GM23248 (cell line): ENCODE data around the gene KIDINS220. TPM values are rescaled to one million over a fixed set of nuclear protein-coding genes. Genes with fewer than 3 reads are reported as not detected.

Experiments
- DNase-seq: peaks from one replicate; pipeline ENCODE4 v3.0.0-alpha.2; 2015
- H2AFZ ChIP-seq: fragments of 200-600 bp; sonication (generic); 2 replicates; pipeline ENCODE4 v1.6.1; 2016; ENCODE audit warnings: antibody characterized with exemption
- H3F3A ChIP-seq: fragments of 200-600 bp; sonication (generic); 2 replicates; pipeline ENCODE4 v1.6.1; 2016; ENCODE audit warnings: mild to moderate bottlenecking, antibody characterized with exemption, mixed run types; ENCODE audit not compliant: insufficient read depth
- H3K27ac ChIP-seq: fragments of 200-600 bp; sonication (generic); 2 replicates; pipeline ENCODE4 v1.5.1; 2016; ENCODE audit warnings: mild to moderate bottlenecking
- H3K27me3 ChIP-seq: fragments of 200-600 bp; sonication (generic); replicated peaks from 2 replicates; pipeline ENCODE4 v1.6.1; 2016; ENCODE audit warnings: mild to moderate bottlenecking; ENCODE audit not compliant: insufficient read depth
- H3K36me3 ChIP-seq: fragments of 200-600 bp; sonication (generic); 2 replicates; pipeline ENCODE4 v1.6.1; 2016; ENCODE audit warnings: low read depth, mild to moderate bottlenecking
- H3K4me1 ChIP-seq: fragments of 200-600 bp; sonication (generic); 2 replicates; pipeline ENCODE4 v1.6.1; 2016; ENCODE audit warnings: mild to moderate bottlenecking; ENCODE audit not compliant: insufficient read depth
- H3K4me2 ChIP-seq: fragments of 200-600 bp; sonication (generic); one replicate; pipeline ENCODE4 v1.6.1; 2016; ENCODE audit warnings: mild to moderate bottlenecking; ENCODE audit not compliant: unreplicated experiment
- H3K4me3 ChIP-seq: fragments of 200-600 bp; sonication (generic); 2 replicates; pipeline ENCODE4 v1.5.1; 2016; ENCODE audit warnings: mild to moderate bottlenecking
- H3K79me2 ChIP-seq: fragments of 200-600 bp; sonication (generic); 2 replicates; pipeline ENCODE4 v1.6.1; 2016; ENCODE audit warnings: mild to moderate bottlenecking; ENCODE audit not compliant: insufficient read depth
- H3K9ac ChIP-seq: fragments of 200-600 bp; sonication (generic); 2 replicates; pipeline ENCODE4 v1.6.1; 2016; ENCODE audit warnings: mild to moderate bottlenecking
- H3K9me2 ChIP-seq: fragments of 200-600 bp; sonication (generic); 2 replicates; pipeline ENCODE4 v1.6.1; 2016; ENCODE audit warnings: mixed run types, mild to moderate bottlenecking, moderate library complexity; ENCODE audit not compliant: insufficient read depth
- H3K9me3 ChIP-seq: fragments of 200-600 bp; sonication (generic); one replicate; pipeline ENCODE4 v1.6.1; 2017; ENCODE audit warnings: low read depth
- H4K20me1 ChIP-seq: fragments of 200-600 bp; sonication (generic); 2 replicates; pipeline ENCODE4 v1.6.0; 2016; ENCODE audit not compliant: insufficient read depth
- EZH2 ChIP-seq: fragments of 200-600 bp; sonication (generic); IDR thresholded peaks from 2 replicates; pipeline ENCODE4 v1.6.1; 2018; ENCODE audit warnings: antibody characterized with exemption, mild to moderate bottlenecking; ENCODE audit not compliant: insufficient read depth, poor library complexity, severe bottlenecking
- EZH2phosphoT487 ChIP-seq: fragments of 200-600 bp; sonication (generic); IDR thresholded peaks from 2 replicates; pipeline ENCODE4 v1.6.1; 2018; ENCODE audit warnings: antibody characterized with exemption, moderate library complexity, mild to moderate bottlenecking, low read depth; ENCODE audit not compliant: insufficient read depth
- WGBS, 2 experiments: methylation state at CpG; one replicate each; pipeline ENCODE4 v1.1.6; 2015 to 2017; ENCODE audit warnings: low lambda C conversion rate in 2 of 2, low coverage in 1 of 2; ENCODE audit errors: missing lambda C conversion rate in 2 of 2; 5-methylcytosine and 5-hydroxymethylcytosine counted together
- in situ Hi-C: fragments of 300-500 bp; cut with MboI; formaldehyde crosslinking; loops from 2 replicates; pipeline ENCODE4 v1.15.0; 2020
- polyA plus RNA-seq: library from polyadenylated mRNA; unstranded; fragments of >200 nt; fragmentation: Nextera tagmentation; extraction: Ambion mirVana; gene quantifications from 2 replicates; pipeline ENCODE4 v1.2.1, GENCODE V29; 2016
- total RNA-seq: library from RNA; depleted of rRNA; stranded (reverse); fragments of >200 nt; shearing (Covaris generic); gene quantifications from 2 replicates; pipeline ENCODE4 v1.2.3, GENCODE V29; 2014

The KIDINS220 gene
- total and polyA plus RNA-seq, 2 experiments from 2014 or later, result 25.0 to 52.2 TPM

DNA sequence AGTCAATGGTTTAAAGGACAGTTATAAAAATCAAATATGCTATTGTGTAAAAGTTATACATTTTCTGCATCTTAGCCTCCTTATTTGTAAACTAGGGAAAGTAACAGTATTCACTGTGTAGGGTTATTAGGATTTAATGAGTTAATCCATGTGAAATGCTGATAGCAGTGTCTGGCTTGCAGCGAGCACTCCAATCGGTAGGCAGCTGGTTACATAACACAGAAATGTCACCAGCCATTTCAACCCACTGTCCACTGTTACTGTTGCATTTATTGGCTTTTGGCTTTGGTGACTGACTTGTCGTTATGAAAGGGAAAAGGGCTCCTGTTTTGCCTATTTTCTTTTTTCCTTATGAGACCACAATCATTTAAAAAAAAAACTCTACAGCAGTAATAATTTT is 116.7 kb downstream of the KIDINS220 start:
- H3F3A ChIP-seq, result 0 out of 2 replicates have a peak, but pooled peaks cover 2% of the 10 kb centered on the region
- no peak overlapping the region for H3K4me3 ChIP-seq
- no peak overlapping the region for H2AFZ ChIP-seq
- no peak overlapping the region for H3K4me2 ChIP-seq
- H3K9me2 ChIP-seq, result no peaks in the 10 kb centered on the region
- H3K4me1 ChIP-seq, result no peaks in the 10 kb centered on the region
- no peaks in the 10 kb centered on the region for H4K20me1 ChIP-seq
- TF ChIP-seq EZH2phosphoT487 (no peak), EZH2 (no peak)
- H3K36me3 ChIP-seq, result no peaks in the 10 kb centered on the region
- WGBS, 2 experiments, result 49 to 50% methylated on average over 3 of the region's 3 CpGs
- H3K79me2 ChIP-seq, result no peaks in the 10 kb centered on the region
- in situ Hi-C loops, result no loop called here
- DNase-seq, result no peak
- no peaks in the 10 kb centered on the region for H3K9me3 ChIP-seq
- no peak overlapping the region for H3K9ac ChIP-seq
- no peak overlapping the region for H3K27ac ChIP-seq
- H3K27me3 ChIP-seq, result no peaks in the 10 kb centered on the region

GRCh38 chr2:8719528-8719927 is 117.9 kb downstream of the KIDINS220 start:
- Histone ChIP-seq H3K36me3 (no peaks in the 10 kb centered on the region), H3K9me3 (no peaks in the 10 kb centered on the region), H3K4me3 (no peak overlapping the region), H2AFZ (no peak overlapping the region), H3K9ac (no peak overlapping the region), H3K79me2 (no peaks in the 10 kb centered on the region), H3F3A (no peaks in the 10 kb centered on the region), H3K27me3 (no peaks in the 10 kb centered on the region), H3K9me2 (no peaks in the 10 kb centered on the region), H3K4me2 (no peak overlapping the region), H3K4me1 (no peaks in the 10 kb centered on the region), H3K27ac (no peak overlapping the region), H4K20me1 (no peaks in the 10 kb centered on the region)
- in situ Hi-C loops, result no loop called here
- 61 to 69% methylated on average over 3 of the region's 3 CpGs for WGBS, 2 experiments
- TF ChIP-seq EZH2phosphoT487, result no peak
- TF ChIP-seq EZH2, result no peak
- DNase-seq, result peak; percentile 38

- Histone ChIP-seq H3K79me2 (no peaks in the 10 kb centered on the region), H3K4me3 (no peak overlapping the region), H3K9ac (no peak overlapping the region), H3K9me3 (no peaks in the 10 kb centered on the region), H3K4me1 (no peaks in the 10 kb centered on the region), H4K20me1 (no peaks in the 10 kb centered on the region), H3K36me3 (no peaks in the 10 kb centered on the region), H3K9me2 (no peaks in the 10 kb centered on the region), H3K27me3 (no peaks in the 10 kb centered on the region), H2AFZ (no peak overlapping the region), H3K27ac (no peak overlapping the region), H3F3A (no peaks in the 10 kb centered on the region), H3K4me2 (no peak overlapping the region)
- DNase-seq, result no peak
- in situ Hi-C loops, result no loop called here
- WGBS, 2 experiments, result 72 to 74% methylated on average over 4 to 5 of the region's 5 CpGs
- no peak for TF ChIP-seq EZH2phosphoT487
- no peak for TF ChIP-seq EZH2
Measured at GRCh38 chr2:8714971-8715370, 122.4 kb downstream of the KIDINS220 start.

- 67 to 76% methylated on average over 7 of the region's 7 CpGs for WGBS, 2 experiments
Measured at GRCh38 chr2:8714283-8714682, 123.1 kb downstream of the KIDINS220 start.

GRCh38 chr2:8710951-8711350 is 126.5 kb downstream of the KIDINS220 start:
- H4K20me1 ChIP-seq, result no peaks in the 10 kb centered on the region
- no peaks in the 10 kb centered on the region for H3K36me3 ChIP-seq
- no peaks in the 10 kb centered on the region for H3K9me2 ChIP-seq
- no peak overlapping the region for H3K27ac ChIP-seq
- H3K4me1 ChIP-seq, result no peaks in the 10 kb centered on the region
- WGBS, 2 experiments, result 64 to 65% methylated on average over 3 of the region's 3 CpGs
- no peaks in the 10 kb centered on the region for H3K9me3 ChIP-seq
- H2AFZ ChIP-seq, result no peak overlapping the region
- no peak overlapping the region for H3K9ac ChIP-seq
- H3K4me2 ChIP-seq, result no peak overlapping the region
- H3K27me3 ChIP-seq, result no peaks in the 10 kb centered on the region
- no peaks in the 10 kb centered on the region for H3K79me2 ChIP-seq
- no peak for TF ChIP-seq EZH2phosphoT487
- TF ChIP-seq EZH2, result no peak
- no peak overlapping the region for H3K4me3 ChIP-seq
- no peak for DNase-seq
- in situ Hi-C loops, result no loop called here
- H3F3A ChIP-seq, result no peaks in the 10 kb centered on the region

More at GRCh38 chr2:8714283-8714682, 123.1 kb downstream of the KIDINS220 start:
- Histone ChIP-seq H3K9ac (no peak overlapping the region), H3K9me3 (no peaks in the 10 kb centered on the region), H3K79me2 (no peaks in the 10 kb centered on the region), H3K27ac (no peak overlapping the region), H3K27me3 (no peaks in the 10 kb centered on the region), H3K9me2 (no peaks in the 10 kb centered on the region), H2AFZ (no peak overlapping the region), H3K4me2 (no peak overlapping the region), H3K4me3 (no peak overlapping the region), H4K20me1 (no peaks in the 10 kb centered on the region), H3K4me1 (no peaks in the 10 kb centered on the region), H3F3A (no peaks in the 10 kb centered on the region), H3K36me3 (no peaks in the 10 kb centered on the region)
- TF ChIP-seq EZH2phosphoT487 (no peak), EZH2 (no peak)
- in situ Hi-C loops, result no loop called here
- DNase-seq, result no peak
